DOHH2 (cell line): ENCODE results near the gene MFAP4.

Experiments used
- H3F3A ChIP-seq: fragments of 200-600 bp; sonication (generic), shearing (Covaris generic); 2 replicates; pipeline ENCODE4 v1.6.0; 2016; ENCODE audit warnings: antibody characterized with exemption, mild to moderate bottlenecking; ENCODE audit not compliant: control insufficient read depth, insufficient read depth
- H3K27ac ChIP-seq: fragments of 200-600 bp; sonication (generic); 2 replicates; pipeline ENCODE4 v1.5.1; 2014; ENCODE audit warnings: low read depth, mild to moderate bottlenecking, low read length, moderate library complexity
- H3K27me3 ChIP-seq: fragments of 200-600 bp; sonication (generic); 2 replicates; pipeline ENCODE4 v1.6.1; 2014; ENCODE audit warnings: mild to moderate bottlenecking, low read length, mixed read lengths; ENCODE audit not compliant: control insufficient read depth
- H3K36me3 ChIP-seq: fragments of 200-600 bp; sonication (generic); 2 replicates; pipeline ENCODE4 v1.6.1; 2014; ENCODE audit warnings: mild to moderate bottlenecking, low read length, moderate library complexity, mixed read lengths; ENCODE audit not compliant: control insufficient read depth
- H3K4me1 ChIP-seq: fragments of 200-600 bp; sonication (generic); 2 replicates; pipeline ENCODE4 v1.6.1; 2014; ENCODE audit warnings: mild to moderate bottlenecking, low read length, mixed read lengths; ENCODE audit not compliant: control insufficient read depth
- H3K4me2 ChIP-seq: fragments of 200-600 bp; sonication (generic); 2 replicates; pipeline ENCODE4 v1.6.0; 2014; ENCODE audit warnings: mild to moderate bottlenecking, low read length, moderate library complexity
- H3K4me3 ChIP-seq: fragments of 200-600 bp; sonication (generic); 2 replicates; pipeline ENCODE4 v1.5.1; 2014; ENCODE audit warnings: mild to moderate bottlenecking, low read length, mixed read lengths
- H3K79me2 ChIP-seq: fragments of 200-600 bp; sonication (generic); 2 replicates; pipeline ENCODE4 v1.6.1; 2014; ENCODE audit warnings: mild to moderate bottlenecking, low read length, mixed read lengths; ENCODE audit not compliant: control insufficient read depth
- H3K9me2 ChIP-seq: fragments of 200-600 bp; sonication (generic); replicated peaks from 2 replicates; pipeline ENCODE4 v1.6.1; 2014; ENCODE audit warnings: mild to moderate bottlenecking, low read length, mixed read lengths; ENCODE audit not compliant: control insufficient read depth
- H3K9me3 ChIP-seq: fragments of 200-600 bp; sonication (generic); 2 replicates; pipeline ENCODE4 v1.6.1; 2014; ENCODE audit warnings: antibody characterized with exemption, low read length, mixed read lengths; ENCODE audit not compliant: control insufficient read depth, insufficient read depth
- H4K20me1 ChIP-seq: fragments of 200-600 bp; sonication (generic); 2 replicates; pipeline ENCODE4 v1.6.0; 2014; ENCODE audit warnings: low read depth, mild to moderate bottlenecking, antibody characterized with exemption, low read length, moderate library complexity; ENCODE audit not compliant: control insufficient read depth, insufficient read depth
- EZH2phosphoT487 ChIP-seq: fragments of 200-600 bp; sonication (generic); IDR thresholded peaks from 2 replicates; pipeline ENCODE4 v1.6.1; 2017; ENCODE audit warnings: borderline replicate concordance, mild to moderate bottlenecking, antibody characterized with exemption, low read length, moderate library complexity, mixed read lengths
- TF ChIP-seq, protein P1 (sequence below): fragments of 200-600 bp; sonication (generic); IDR thresholded peaks from one replicate; pipeline ENCODE4 v1.5.1; 2014; ENCODE audit warnings: antibody characterized with exemption, mild to moderate bottlenecking, low read depth, low read length; ENCODE audit not compliant: poor library complexity, severe bottlenecking

The MFAP4 gene

GRCh38 chr17:19346351-19347255 lies 40.4 kb downstream of the MFAP4 start:
- no peak for TF ChIP-seq EZH2phosphoT487
- TF ChIP-seq, protein P1, sequence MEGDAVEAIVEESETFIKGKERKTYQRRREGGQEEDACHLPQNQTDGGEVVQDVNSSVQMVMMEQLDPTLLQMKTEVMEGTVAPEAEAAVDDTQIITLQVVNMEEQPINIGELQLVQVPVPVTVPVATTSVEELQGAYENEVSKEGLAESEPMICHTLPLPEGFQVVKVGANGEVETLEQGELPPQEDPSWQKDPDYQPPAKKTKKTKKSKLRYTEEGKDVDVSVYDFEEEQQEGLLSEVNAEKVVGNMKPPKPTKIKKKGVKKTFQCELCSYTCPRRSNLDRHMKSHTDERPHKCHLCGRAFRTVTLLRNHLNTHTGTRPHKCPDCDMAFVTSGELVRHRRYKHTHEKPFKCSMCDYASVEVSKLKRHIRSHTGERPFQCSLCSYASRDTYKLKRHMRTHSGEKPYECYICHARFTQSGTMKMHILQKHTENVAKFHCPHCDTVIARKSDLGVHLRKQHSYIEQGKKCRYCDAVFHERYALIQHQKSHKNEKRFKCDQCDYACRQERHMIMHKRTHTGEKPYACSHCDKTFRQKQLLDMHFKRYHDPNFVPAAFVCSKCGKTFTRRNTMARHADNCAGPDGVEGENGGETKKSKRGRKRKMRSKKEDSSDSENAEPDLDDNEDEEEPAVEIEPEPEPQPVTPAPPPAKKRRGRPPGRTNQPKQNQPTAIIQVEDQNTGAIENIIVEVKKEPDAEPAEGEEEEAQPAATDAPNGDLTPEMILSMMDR, result no peak
- H3K27ac ChIP-seq, result no peak overlapping the region
- no peak overlapping the region for H3K4me2 ChIP-seq

DNA sequence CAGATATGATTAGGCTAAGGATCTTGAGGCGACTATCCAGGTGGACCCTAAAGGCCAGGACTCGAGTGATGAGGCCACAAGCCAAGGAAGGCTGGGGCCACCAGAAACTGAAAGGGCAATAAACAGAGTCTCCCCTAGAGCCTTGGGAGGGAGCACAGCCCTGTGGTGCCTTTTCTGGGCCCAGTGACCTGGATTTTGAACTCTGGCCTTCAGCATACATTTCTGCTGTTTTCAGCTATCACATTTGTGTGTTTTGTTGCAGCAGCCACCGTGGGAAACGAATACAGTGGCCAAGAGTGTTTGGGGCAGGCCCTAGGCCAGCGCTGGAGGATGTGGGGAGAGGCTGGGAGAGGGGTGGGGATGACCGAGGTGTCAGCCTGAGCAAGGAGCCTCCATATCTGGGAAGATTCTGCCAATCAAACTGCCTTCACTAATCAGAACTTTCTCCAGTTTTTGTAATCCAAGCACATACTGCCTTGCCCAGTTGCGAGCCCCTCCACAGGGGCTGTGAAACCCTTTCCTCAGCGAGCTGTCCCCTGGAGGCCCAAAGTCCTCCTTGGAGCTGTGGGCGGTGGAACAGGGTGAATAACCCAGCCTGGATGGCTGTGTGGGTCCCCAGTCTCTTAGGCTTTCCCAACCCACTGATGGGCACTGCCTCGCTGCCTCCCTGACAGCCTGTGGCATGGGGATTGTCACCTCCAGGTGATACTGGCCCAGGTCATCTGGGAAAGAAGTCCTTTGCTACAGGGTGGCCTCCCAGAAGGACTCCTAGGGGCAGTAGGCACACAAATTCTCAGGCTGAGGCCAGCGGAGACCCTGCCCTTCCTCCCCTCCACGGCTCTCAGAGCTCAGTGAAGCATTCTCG lies 41.3 kb downstream of the MFAP4 start:
- Histone ChIP-seq H3K79me2 (no peaks in the 10 kb centered on the region), H3K4me3 (no peak overlapping the region), H4K20me1 (no peaks in the 10 kb centered on the region), H3K9me3 (no peaks in the 10 kb centered on the region), H3F3A (no peaks in the 10 kb centered on the region), H3K36me3 (no peaks in the 10 kb centered on the region), H3K9me2 (no peaks in the 10 kb centered on the region), H3K4me2 (no peak overlapping the region), H3K27me3 (peaks cover 2% of the 10 kb centered on the region; the same call in 1 of the 2 replicates), H3K27ac (no peak overlapping the region), H3K4me1 (peaks cover 8% of the 10 kb centered on the region)
- TF ChIP-seq, protein P1, result no peak
- TF ChIP-seq EZH2phosphoT487, result no peak

More at GRCh38 chr17:19346351-19347255, 40.4 kb downstream of the MFAP4 start:
- Histone ChIP-seq H3K36me3 (no peaks in the 10 kb centered on the region), H3K27me3 (peaks cover 2% of the 10 kb centered on the region; the same call in 1 of the 2 replicates), H3K79me2 (no peaks in the 10 kb centered on the region), H4K20me1 (no peaks in the 10 kb centered on the region), H3K4me1 (peaks cover 8% of the 10 kb centered on the region), H3K9me2 (no peaks in the 10 kb centered on the region), H3K4me3 (no peak overlapping the region), H3F3A (no peaks in the 10 kb centered on the region), H3K9me3 (no peaks in the 10 kb centered on the region)

- Histone ChIP-seq H3K27ac (no peak overlapping the region), H3K4me2 (no peak overlapping the region), H3K9me2 (no peaks in the 10 kb centered on the region), H3K4me1 (peaks cover 8% of the 10 kb centered on the region), H3K4me3 (no peak overlapping the region), H4K20me1 (no peaks in the 10 kb centered on the region), H3K79me2 (no peaks in the 10 kb centered on the region), H3K36me3 (no peaks in the 10 kb centered on the region), H3F3A (no peaks in the 10 kb centered on the region), H3K9me3 (no peaks in the 10 kb centered on the region), H3K27me3 (peaks cover 2% of the 10 kb centered on the region; the same call in 1 of the 2 replicates)
- TF ChIP-seq EZH2phosphoT487, result no peak
- TF ChIP-seq, protein P1, result no peak
Measured at GRCh38 chr17:19345067-19345460, 41.9 kb downstream of the MFAP4 start.
